HG02678 (cell line): ENCODE measurements around the gene HSD17B14.

Source experiments
- ATAC-seq: cut with Tn5 transposase; IDR thresholded peaks from one replicate; pipeline ENCODE4 v1.9.1; 2021; ENCODE audit warnings: mild to moderate bottlenecking, moderate library complexity; ENCODE audit not compliant: unreplicated experiment

HSD17B14 gene

GRCh38 chr19:48830965-48831364 is 5.3 kb downstream of the HSD17B14 start:
- no peak for ATAC-seq

- ATAC-seq = no peak
Observed at GRCh38 chr19:48830088-48830487, 6.2 kb downstream of the HSD17B14 start.

GRCh38 chr19:48826606-48827020 is 9.7 kb downstream of the HSD17B14 start:
- no peak for ATAC-seq

GRCh38 chr19:48822514-48822913 is 13.8 kb downstream of the HSD17B14 start:
- ATAC-seq = no peak

- no peak for ATAC-seq
Observed at GRCh38 chr19:48821633-48822032, 14.7 kb downstream of the HSD17B14 start.

- no peak for ATAC-seq
Observed at GRCh38 chr19:48819366-48819816, 16.9 kb downstream of the HSD17B14 start.

- no peak for ATAC-seq
Observed at GRCh38 chr19:48818234-48818820, 18.0 kb downstream of the HSD17B14 start.

GRCh38 chr19:48817585-48818124 is 18.6 kb downstream of the HSD17B14 start:
- no peak for ATAC-seq

GRCh38 chr19:48815870-48816501 is 20.3 kb downstream of the HSD17B14 start:
- ATAC-seq = no peak

GRCh38 chr19:48814895-48815294 is 21.4 kb downstream of the HSD17B14 start:
- ATAC-seq = no peak

- ATAC-seq = no peak
Observed at GRCh38 chr19:48813123-48813913, 23.0 kb downstream of the HSD17B14 start.

- peak; percentile 72 for ATAC-seq
Observed at GRCh38 chr19:48812094-48812929, 24.0 kb downstream of the HSD17B14 start.

- ATAC-seq = no peak
Observed at GRCh38 chr19:48810151-48810550, 26.1 kb downstream of the HSD17B14 start.

- no peak for ATAC-seq
Observed at GRCh38 chr19:48807590-48808308, 28.5 kb downstream of the HSD17B14 start.

GRCh38 chr19:48806818-48807589 is 29.3 kb downstream of the HSD17B14 start:
- no peak for ATAC-seq

- no peak for ATAC-seq
Observed at GRCh38 chr19:48806518-48806817, 29.8 kb downstream of the HSD17B14 start.

GRCh38 chr19:48805452-48805851 is 30.8 kb downstream of the HSD17B14 start:
- no peak for ATAC-seq

- no peak for ATAC-seq
Observed at GRCh38 chr19:48804496-48804895, 31.8 kb downstream of the HSD17B14 start.

- ATAC-seq = no peak
Observed at GRCh38 chr19:48802623-48803022, 33.7 kb downstream of the HSD17B14 start.
